Heart left ventricle (tissue), 16 donors: ENCODE measurements around the gene IPO9. TPM values are rescaled to one million over a fixed set of nuclear protein-coding genes. Genes with fewer than 3 reads are reported as not detected.

Experiments used
- ATAC-seq, 4 donors: fragments of 200-7000 bp; cut with Tn5 transposase; one replicate each; pipeline ENCODE4 v1.9.1; 2020 to 2022; ENCODE audit warnings: moderate library complexity in 4 of 4, mild to moderate bottlenecking in 3 of 4, moderate number of reproducible peaks in 1 of 4
- DNase-seq, 5 donors: peaks; one replicate each; pipeline ENCODE4 v3.0.0-alpha.2; 2020
- H3K27ac ChIP-seq, 12 donors: fragments of 200-600 bp; sonication (generic) in 4 of 12; one replicate each; pipeline versions ENCODE4 v1.5.0 to v1.8.0; 2016 to 2022; ENCODE audit warnings: mild to moderate bottlenecking in 2 of 12
- H3K27me3 ChIP-seq, 9 donors: fragments of 200-600 bp; sonication (generic) in 2 of 9; one replicate each; pipeline versions ENCODE4 v1.5.1 to v1.8.0; 2016 to 2022; ENCODE audit warnings: mild to moderate bottlenecking in 3 of 9
- H3K36me3 ChIP-seq, 9 donors: fragments of 200-600 bp; sonication (generic) in 2 of 9; one replicate each; pipeline versions ENCODE4 v1.5.0 to v1.8.0; 2018 to 2022; ENCODE audit warnings: mild to moderate bottlenecking in 2 of 9
- H3K4me1 ChIP-seq, 12 donors: fragments of 200-600 bp; sonication (generic) in 4 of 12; one replicate each; pipeline versions ENCODE4 v1.5.0 to v1.8.0; 2016 to 2022; ENCODE audit warnings: mild to moderate bottlenecking in 3 of 12
- H3K4me3 ChIP-seq, 12 donors: fragments of 200-600 bp; sonication (generic) in 4 of 12; one replicate each; pipeline versions ENCODE4 v1.5.0 to v1.8.0; 2017 to 2022; ENCODE audit warnings: mild to moderate bottlenecking in 9 of 12, moderate library complexity in 4 of 12
- H3K9me3 ChIP-seq, 12 donors: fragments of 200-600 bp; sonication (generic) in 4 of 12; one replicate each; pipeline versions ENCODE4 v1.5.0 to v1.8.0; 2016 to 2022; ENCODE audit warnings: mild to moderate bottlenecking in 1 of 12
- POLR2A ChIP-seq, 2 donors: fragments of 450-650 bp; IDR thresholded peaks; one replicate each; pipeline ENCODE4 v1.6.1; 2017; ENCODE audit warnings: antibody characterized with exemption in 2 of 2, mild to moderate bottlenecking in 2 of 2, moderate library complexity in 2 of 2
- WGBS, 4 donors: extraction: QIAGEN DNeasy Blood & Tissue Kit in 2 of 4; methylation state at CpG; one replicate each; pipeline versions ENCODE4 v1.1.5 to v1.1.7; 2013 to 2018; 5-methylcytosine and 5-hydroxymethylcytosine counted together
- intact Hi-C, 10 donors: fragments of 100-400 bp; cut with DNase I; formaldehyde crosslinking; loops; one replicate each; pipeline versions ENCODE4 v1.11.1 to v1.14.2; 2022
- polyA plus RNA-seq, 2 donors: library from polyadenylated mRNA; stranded (reverse); fragments of 200-250 nt; gene quantifications; one replicate each; pipeline ENCODE4 v1.2.3, GENCODE V29; 2013
- total RNA-seq, 9 donors: library from RNA; depleted of rRNA in 2 of 9; stranded (reverse); fragments of >200 nt in 2 of 9; fragmentation: NEBNext Ultra II Directional in 3 of 9; extraction: Animal tissue kit (Norgen Biotek cat#: 25700) in 3 of 9; gene quantifications; one replicate each; pipeline versions ENCODE4 v1.1.0 to v1.2.4, GENCODE V29; 2016 to 2023
- TF ChIP-seq, protein P1 (sequence below), 12 donors: fragments of 200-600 bp; sonication (generic) in 4 of 12; IDR thresholded peaks; one replicate each; pipeline versions ENCODE4 v1.5.0 to v1.8.0; 2018 to 2022; ENCODE audit warnings: antibody characterized with exemption in 12 of 12, mild to moderate bottlenecking in 5 of 12
- donor health status: ischemic (EF 13 %, LVEDD 7.1; RV severe dilation, severe dysfunction).
- donor health status: healthy with polysubstance abuse.
- donor health status: DM: no; HTN: yes; CAD: no.
- donor health status: DM: no; HTN: no; CAD: no.
- donor health status: ischemic (EF 25% LVEDD 6.9; RV normal size, moderate dysfunction).
- donor health status: ischemic (EF 25% LVEDD 5.7; RV mildly dilated, moderate dysfunction).
- donor health status: healthy.
- donor health status: DM: yes; HTN: yes; CAD: no.
- donor health status: ischemic (EF 35%, LVEDD 5.7; RV mildly dilated, moderate dysfunction).
- donor health status: nonischemic (EF 11% LVEDD 7.7; RV severe dilation, severe dysfunction).
- donor health status: DM: yes; HTN: yes; CAD: no.
- donor health status: PGD.
- donor health status: ischemic (EF 29% LVEDD 5.4; RV normal size, mild dysfunction).
- donor health status: nonischemic (EF 23%, LVEDD 6.1; RV moderate dilation, normal function).

Gene IPO9
- total and polyA plus RNA-seq, 11 donors, result 9.8 to 35.4 (median 22.9) TPM

GRCh38 chr1:201925301-201925567 lies 96.3 kb downstream of the IPO9 start:
- H3K4me1 ChIP-seq, result peaks cover 0 to 7% (median 0%) of the 10 kb centered on the region in 12 donors
- intact Hi-C loops, result no loop called here
- no peaks in the 10 kb centered on the region for H3K9me3 ChIP-seq
- H3K27me3 ChIP-seq, result no peaks in the 10 kb centered on the region
- no peak for TF ChIP-seq POLR2A (IDR thresholded peaks at IDR 0.05)
- TF ChIP-seq, protein P1, sequence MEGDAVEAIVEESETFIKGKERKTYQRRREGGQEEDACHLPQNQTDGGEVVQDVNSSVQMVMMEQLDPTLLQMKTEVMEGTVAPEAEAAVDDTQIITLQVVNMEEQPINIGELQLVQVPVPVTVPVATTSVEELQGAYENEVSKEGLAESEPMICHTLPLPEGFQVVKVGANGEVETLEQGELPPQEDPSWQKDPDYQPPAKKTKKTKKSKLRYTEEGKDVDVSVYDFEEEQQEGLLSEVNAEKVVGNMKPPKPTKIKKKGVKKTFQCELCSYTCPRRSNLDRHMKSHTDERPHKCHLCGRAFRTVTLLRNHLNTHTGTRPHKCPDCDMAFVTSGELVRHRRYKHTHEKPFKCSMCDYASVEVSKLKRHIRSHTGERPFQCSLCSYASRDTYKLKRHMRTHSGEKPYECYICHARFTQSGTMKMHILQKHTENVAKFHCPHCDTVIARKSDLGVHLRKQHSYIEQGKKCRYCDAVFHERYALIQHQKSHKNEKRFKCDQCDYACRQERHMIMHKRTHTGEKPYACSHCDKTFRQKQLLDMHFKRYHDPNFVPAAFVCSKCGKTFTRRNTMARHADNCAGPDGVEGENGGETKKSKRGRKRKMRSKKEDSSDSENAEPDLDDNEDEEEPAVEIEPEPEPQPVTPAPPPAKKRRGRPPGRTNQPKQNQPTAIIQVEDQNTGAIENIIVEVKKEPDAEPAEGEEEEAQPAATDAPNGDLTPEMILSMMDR (IDR thresholded peaks at IDR 0.05), result no peak
- ATAC-seq (no peak), DNase-seq (no peak)
- 77 to 92% (median 89%) methylated on average over 2 of the region's 2 CpGs for WGBS, 4 donors
- H3K4me3 ChIP-seq, result no peak overlapping the region
- peak overlapping the region in 1 of 12 donors; percentile 73 for H3K27ac ChIP-seq
- H3K36me3 ChIP-seq, result no peaks in the 10 kb centered on the region

DNA sequence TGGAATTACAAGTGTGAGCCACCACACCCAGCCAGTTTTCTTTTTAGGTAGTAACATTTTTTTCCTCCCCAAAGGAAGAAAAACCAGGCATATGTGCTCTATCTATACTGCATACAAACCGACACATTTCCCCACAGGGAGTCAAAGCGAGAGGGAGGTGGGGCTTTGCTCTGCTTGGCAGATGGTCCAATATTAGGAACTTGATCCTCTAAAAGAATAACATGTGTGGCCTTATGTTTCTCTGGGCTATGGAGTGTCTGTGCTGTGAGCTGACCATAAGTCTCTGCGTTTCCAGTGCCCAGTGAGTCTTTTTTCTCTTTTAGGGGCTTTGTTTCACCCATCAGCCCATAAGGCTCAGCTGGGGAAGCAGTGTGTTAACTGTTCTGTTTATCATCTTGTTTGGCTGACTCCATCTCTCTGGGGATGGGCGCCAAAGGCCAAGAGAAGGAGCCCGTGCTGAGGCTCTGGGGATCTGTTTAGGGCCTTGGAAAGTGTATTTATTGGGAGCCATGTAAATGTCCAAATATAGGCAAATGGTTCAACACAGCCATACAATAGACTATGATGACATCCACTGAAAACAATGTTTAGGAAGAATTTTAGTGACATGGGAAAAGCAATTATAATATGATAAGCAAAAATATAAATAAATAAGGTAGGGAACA lies 97.2 kb downstream of the IPO9 start:
- 59 to 75% (median 73%) methylated on average over 5 of the region's 5 CpGs for WGBS, 4 donors
- no peaks in the 10 kb centered on the region for H3K27me3 ChIP-seq
- TF ChIP-seq, protein P1 (IDR thresholded peaks at IDR 0.05), result no peak
- no peak for TF ChIP-seq POLR2A (IDR thresholded peaks at IDR 0.05)
- DNase-seq (no peak), ATAC-seq (no peak)
- no peaks in the 10 kb centered on the region for H3K36me3 ChIP-seq
- H3K4me3 ChIP-seq, result no peak overlapping the region
- no peaks in the 10 kb centered on the region for H3K9me3 ChIP-seq
- intact Hi-C loops, result no loop called here
- H3K27ac ChIP-seq, result peak overlapping the region in 3 of 12 donors; percentile 34 to 73 (median 41)
- H3K4me1 ChIP-seq, result peaks cover 0 to 7% (median 0%) of the 10 kb centered on the region in 12 donors

GRCh38 chr1:201928266-201928665 lies 99.3 kb downstream of the IPO9 start:
- 84 to 86% (median 85%) methylated on average over 3 of the region's 3 CpGs for WGBS, 4 donors
- no peak for TF ChIP-seq POLR2A (IDR thresholded peaks at IDR 0.05)
- TF ChIP-seq, protein P1 (IDR thresholded peaks at IDR 0.05), result no peak
- H3K27ac ChIP-seq, result peak overlapping the region in 1 of 12 donors; percentile 73
- H3K4me3 ChIP-seq, result no peak overlapping the region
- H3K27me3 ChIP-seq, result no peaks in the 10 kb centered on the region
- intact Hi-C loops, result no loop called here
- peaks cover 0 to 7% (median 0%) of the 10 kb centered on the region in 12 donors for H3K4me1 ChIP-seq
- H3K36me3 ChIP-seq, result peaks cover 0 to 9% (median 0%) of the 10 kb centered on the region in 9 donors
- no peaks in the 10 kb centered on the region for H3K9me3 ChIP-seq
- ATAC-seq, result no peak
- DNase-seq, result no peak

DNA sequence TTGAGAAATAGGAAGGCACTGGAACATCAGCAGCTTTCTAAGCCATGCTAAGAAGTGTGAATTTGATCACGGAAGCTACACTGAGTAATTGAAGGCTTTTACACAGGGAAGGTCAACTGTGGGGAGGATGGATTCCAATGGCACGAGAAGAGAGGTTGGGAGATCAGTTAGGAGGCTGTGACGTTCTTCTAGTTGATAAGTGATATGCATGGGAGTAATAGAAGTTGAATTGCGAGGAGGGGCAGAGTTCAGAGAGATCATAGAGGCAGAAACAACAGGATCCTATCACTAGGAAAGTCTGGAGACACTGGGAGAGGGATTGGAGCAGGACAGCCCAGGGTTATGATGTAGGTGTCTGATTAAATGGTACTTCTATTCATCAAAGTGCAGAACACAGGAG lies 101.2 kb downstream of the IPO9 start:
- intact Hi-C loops, result no loop called here
- H3K36me3 ChIP-seq, result peaks cover 0 to 9% (median 0%) of the 10 kb centered on the region in 9 donors
- no peak overlapping the region for H3K4me3 ChIP-seq
- ATAC-seq (no peak), DNase-seq (no peak)
- TF ChIP-seq, protein P1 (IDR thresholded peaks at IDR 0.05), result no peak
- no peak for TF ChIP-seq POLR2A (IDR thresholded peaks at IDR 0.05)
- no peaks in the 10 kb centered on the region for H3K9me3 ChIP-seq
- no peaks in the 10 kb centered on the region for H3K27me3 ChIP-seq
- peak overlapping the region in 1 of 12 donors; percentile 7 for H3K27ac ChIP-seq
- 72 to 80% (median 73%) methylated on average over 4 of the region's 4 CpGs for WGBS, 4 donors
- peaks cover 0 to 7% (median 0%) of the 10 kb centered on the region in 12 donors for H3K4me1 ChIP-seq
